GM21447 (cell line): ENCODE data around the gene IL1RAPL2.

Source experiments
- ATAC-seq: cut with Tn5 transposase; IDR thresholded peaks from one replicate; pipeline ENCODE4 v1.9.1; 2021; ENCODE audit not compliant: unreplicated experiment

The IL1RAPL2 gene

GRCh38 chrX:105263171-105263570 is 697.2 kb downstream of the IL1RAPL2 start:
- ATAC-seq: no peak

GRCh38 chrX:105263801-105264200 is 697.8 kb downstream of the IL1RAPL2 start:
- ATAC-seq: no peak

GRCh38 chrX:105265093-105265492 is 699.1 kb downstream of the IL1RAPL2 start:
- ATAC-seq: no peak

GRCh38 chrX:105266456-105266855 is 700.5 kb downstream of the IL1RAPL2 start:
- ATAC-seq: no peak

- no peak for ATAC-seq
Observed at GRCh38 chrX:105267167-105267566, 701.2 kb downstream of the IL1RAPL2 start.

GRCh38 chrX:105269386-105269785 is 703.4 kb downstream of the IL1RAPL2 start:
- no peak for ATAC-seq

GRCh38 chrX:105273326-105273725 is 707.3 kb downstream of the IL1RAPL2 start:
- ATAC-seq: no peak

- ATAC-seq: no peak
Observed at GRCh38 chrX:105274091-105274490, 708.1 kb downstream of the IL1RAPL2 start.

- ATAC-seq: no peak
Observed at GRCh38 chrX:105277132-105277531, 711.1 kb downstream of the IL1RAPL2 start.

GRCh38 chrX:105282077-105282476 is 716.1 kb downstream of the IL1RAPL2 start:
- ATAC-seq: no peak

GRCh38 chrX:105297041-105297440 is 731.0 kb downstream of the IL1RAPL2 start:
- no peak for ATAC-seq

GRCh38 chrX:105299286-105299685 is 733.3 kb downstream of the IL1RAPL2 start:
- no peak for ATAC-seq

- no peak for ATAC-seq
Observed at GRCh38 chrX:105302246-105302645, 736.2 kb downstream of the IL1RAPL2 start.

- ATAC-seq: no peak
Observed at GRCh38 chrX:105307762-105308161, 741.8 kb downstream of the IL1RAPL2 start.

- ATAC-seq: no peak
Observed at GRCh38 chrX:105313596-105313995, 747.6 kb downstream of the IL1RAPL2 start.

- no peak for ATAC-seq
Observed at GRCh38 chrX:105314458-105314857, 748.5 kb downstream of the IL1RAPL2 start.

GRCh38 chrX:105315248-105315647 is 749.2 kb downstream of the IL1RAPL2 start:
- no peak for ATAC-seq

GRCh38 chrX:105317117-105317516 is 751.1 kb downstream of the IL1RAPL2 start:
- ATAC-seq: no peak

GRCh38 chrX:105323928-105324327 is 757.9 kb downstream of the IL1RAPL2 start:
- ATAC-seq: no peak

GRCh38 chrX:105328773-105329172 is 762.8 kb downstream of the IL1RAPL2 start:
- no peak for ATAC-seq

GRCh38 chrX:105331244-105331643 is 765.2 kb downstream of the IL1RAPL2 start:
- no peak for ATAC-seq

GRCh38 chrX:105347373-105347772 is 781.4 kb downstream of the IL1RAPL2 start:
- ATAC-seq: no peak

GRCh38 chrX:105349476-105349875 is 783.5 kb downstream of the IL1RAPL2 start:
- ATAC-seq: no peak

GRCh38 chrX:105375816-105376215 is 809.8 kb downstream of the IL1RAPL2 start:
- ATAC-seq: no peak
